Esophagus squamous epithelium (tissue), 4 donors: ENCODE results near the gene DICER1.

ENCODE experiments used
- CTCF ChIP-seq, 6 experiments: fragments of 450-650 bp in 4 of 6; fragments of 200-600 bp in 2 of 6; sonication (generic) in 2 of 6; IDR thresholded peaks; one replicate each; pipeline ENCODE4 v1.5.1; 2016 to 2019; ENCODE audit warnings: antibody characterized with exemption in 6 of 6, mild to moderate bottlenecking in 4 of 6, moderate library complexity in 4 of 6
- POLR2A ChIP-seq, 4 donors: fragments of 450-650 bp; IDR thresholded peaks; one replicate each; pipeline ENCODE4 v1.6.1; 2017; ENCODE audit warnings: antibody characterized with exemption in 4 of 4, mild to moderate bottlenecking in 4 of 4, moderate library complexity in 3 of 4

DNA sequence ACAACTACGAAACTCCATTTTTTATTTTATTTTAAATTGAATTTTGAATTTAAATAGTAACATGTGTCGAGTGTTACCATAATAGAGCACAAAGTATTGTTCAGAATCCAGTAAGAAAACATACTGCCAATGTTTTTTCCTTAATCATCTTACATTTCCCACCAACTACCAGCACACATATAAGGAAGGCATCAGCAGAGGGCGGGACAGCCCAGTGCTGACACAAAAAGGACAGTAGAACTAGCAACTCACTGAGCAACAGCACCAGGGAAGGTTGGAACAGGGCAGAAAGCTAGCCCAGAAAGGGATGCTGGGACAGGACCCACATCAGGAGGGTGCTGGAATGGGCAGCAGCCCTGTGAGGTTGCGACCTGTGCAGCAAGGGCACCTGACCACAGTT is 43.9 kb downstream of the DICER1 start:
- TF ChIP-seq CTCF (IDR thresholded peaks at IDR 0.05) (no peak), POLR2A (IDR thresholded peaks at IDR 0.05) (no peak)
